H1 (cell line): ENCODE measurements around the gene TSSK6.
A peak's percentile ranks its signal among the peaks of the same experiment; 100 is the strongest.

ENCODE experiments used
- CBX5 ChIP-seq: fragments of 300-800, 300-1000 bp; sonication (generic); IDR thresholded peaks from 2 replicates; pipeline ENCODE4 v1.7.1; 2016; ENCODE audit warnings: antibody characterized with exemption, low read length, low read depth
- EP300 ChIP-seq, 2 experiments: IDR thresholded peaks; 1 replicate in 1 of 2; 2 replicates in 1 of 2; pipeline ENCODE4 v1.6.1; 2011 to 2012; ENCODE audit warnings: low read depth in 2 of 2, low read length in 2 of 2, mild to moderate bottlenecking in 2 of 2, borderline replicate concordance in 1 of 2, inconsistent platforms in 1 of 2, moderate library complexity in 1 of 2
- HDAC6 ChIP-seq: IDR thresholded peaks from one replicate; pipeline ENCODE4 v1.7.1; 2012; ENCODE audit warnings: low read depth, mild to moderate bottlenecking, inconsistent platforms, low read length, moderate library complexity
- POLR2A ChIP-seq, 2 experiments: IDR thresholded peaks; 1 replicate in 1 of 2; 2 replicates in 1 of 2; pipeline ENCODE4 v1.6.1; 2011; ENCODE audit warnings: low read depth in 2 of 2, low read length in 2 of 2, mild to moderate bottlenecking in 2 of 2; ENCODE audit errors: control extremely low read depth in 1 of 2
- POLR2AphosphoS5 ChIP-seq: IDR thresholded peaks from 2 replicates; pipeline ENCODE4 v1.6.1; 2011; ENCODE audit warnings: low read depth, low read length
- RBBP5 ChIP-seq: IDR thresholded peaks from 2 replicates; pipeline ENCODE4 v1.7.1; 2012; ENCODE audit warnings: low read depth, mild to moderate bottlenecking, inconsistent platforms, low read length, moderate library complexity, borderline replicate concordance
- TEAD4 ChIP-seq: IDR thresholded peaks from 2 replicates; pipeline ENCODE4 v1.6.1; 2012; ENCODE audit warnings: low read depth, low read length, inconsistent platforms, mixed read lengths
- YY1 ChIP-seq: IDR thresholded peaks from 2 replicates; pipeline ENCODE4 v1.6.1; 2011; ENCODE audit warnings: low read depth, mild to moderate bottlenecking, low read length
- ZNF274 ChIP-seq: IDR thresholded peaks from 2 replicates; pipeline ENCODE4 v1.7.0; 2012; ENCODE audit warnings: low read length, borderline replicate concordance; ENCODE audit errors: extremely low read depth
- TF ChIP-seq, protein P1 (sequence below), 3 experiments: IDR thresholded peaks; 1 replicate in 2 of 3; 2 replicates in 1 of 3; pipeline versions ENCODE4 v1.5.1 to v1.6.1; 2011; ENCODE audit warnings: low read length in 3 of 3, mild to moderate bottlenecking in 3 of 3, inconsistent platforms in 2 of 3, low read depth in 1 of 3, moderate library complexity in 1 of 3; ENCODE audit not compliant: insufficient read depth in 1 of 3; ENCODE audit errors: control extremely low read depth in 1 of 3

DNA sequence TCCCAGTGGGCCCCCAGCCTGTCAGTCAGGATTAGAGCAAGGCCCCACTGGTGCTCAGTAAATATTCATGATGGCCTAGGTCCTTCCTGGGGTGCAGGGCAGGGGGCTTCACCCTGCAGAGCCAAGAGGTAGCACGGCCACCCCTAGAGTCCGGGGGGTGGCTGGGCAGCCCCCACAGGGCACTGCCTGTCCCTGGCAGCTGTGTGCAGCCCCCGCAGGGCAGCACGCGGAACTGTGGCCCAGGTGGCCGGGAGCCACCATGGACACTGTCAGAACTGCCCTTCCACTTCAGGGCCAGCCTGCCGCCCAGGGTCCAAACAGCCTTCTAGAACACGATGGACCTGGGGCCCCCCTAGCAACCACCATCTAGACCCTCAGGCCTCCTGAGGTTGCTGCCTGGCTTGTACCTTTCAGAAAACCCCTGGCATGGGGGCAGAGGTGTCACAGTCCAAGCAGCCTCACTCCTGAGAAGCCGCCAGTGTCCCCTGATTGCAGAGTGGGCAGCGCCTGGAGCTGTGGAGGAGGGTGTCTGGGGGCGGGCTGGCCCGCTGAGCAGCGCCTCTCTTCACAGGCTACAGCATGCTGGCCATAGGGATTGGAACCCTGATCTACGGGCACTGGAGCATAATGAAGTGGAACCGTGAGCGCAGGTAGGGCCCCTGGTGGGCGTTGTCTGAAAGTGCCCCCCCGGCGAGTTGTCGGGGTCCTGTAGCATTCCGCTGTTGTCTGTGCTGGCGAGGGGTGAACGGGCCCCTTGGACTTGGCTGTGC, 10.4 kb upstream of the TSSK6 start:
- no peak for TF ChIP-seq POLR2A (IDR thresholded peaks at IDR 0.05; ENCODE audit: control extremely low read depth in 1 of 2, low read depth in 2 of 2, low read length in 2 of 2)
- no peak for TF ChIP-seq POLR2AphosphoS5
- TF ChIP-seq, protein P1, sequence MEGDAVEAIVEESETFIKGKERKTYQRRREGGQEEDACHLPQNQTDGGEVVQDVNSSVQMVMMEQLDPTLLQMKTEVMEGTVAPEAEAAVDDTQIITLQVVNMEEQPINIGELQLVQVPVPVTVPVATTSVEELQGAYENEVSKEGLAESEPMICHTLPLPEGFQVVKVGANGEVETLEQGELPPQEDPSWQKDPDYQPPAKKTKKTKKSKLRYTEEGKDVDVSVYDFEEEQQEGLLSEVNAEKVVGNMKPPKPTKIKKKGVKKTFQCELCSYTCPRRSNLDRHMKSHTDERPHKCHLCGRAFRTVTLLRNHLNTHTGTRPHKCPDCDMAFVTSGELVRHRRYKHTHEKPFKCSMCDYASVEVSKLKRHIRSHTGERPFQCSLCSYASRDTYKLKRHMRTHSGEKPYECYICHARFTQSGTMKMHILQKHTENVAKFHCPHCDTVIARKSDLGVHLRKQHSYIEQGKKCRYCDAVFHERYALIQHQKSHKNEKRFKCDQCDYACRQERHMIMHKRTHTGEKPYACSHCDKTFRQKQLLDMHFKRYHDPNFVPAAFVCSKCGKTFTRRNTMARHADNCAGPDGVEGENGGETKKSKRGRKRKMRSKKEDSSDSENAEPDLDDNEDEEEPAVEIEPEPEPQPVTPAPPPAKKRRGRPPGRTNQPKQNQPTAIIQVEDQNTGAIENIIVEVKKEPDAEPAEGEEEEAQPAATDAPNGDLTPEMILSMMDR (IDR thresholded peaks at IDR 0.05; ENCODE audit: control extremely low read depth in 1 of 3, insufficient read depth in 1 of 3, low read depth in 1 of 3, low read length in 3 of 3) = peak in 1 of 3 experiments; percentile 14; a peak in 1 of 4 replicates
- no peak for TF ChIP-seq RBBP5
- TF ChIP-seq ZNF274 = no peak
- no peak for TF ChIP-seq TEAD4
- TF ChIP-seq YY1 = no peak
- TF ChIP-seq EP300 (IDR thresholded peaks at IDR 0.05; ENCODE audit: borderline replicate concordance in 1 of 2, low read depth in 2 of 2, low read length in 2 of 2) = no peak
- no peak for TF ChIP-seq CBX5
- TF ChIP-seq HDAC6 = no peak
